Stimulated activated CD4-positive, alpha-beta T cell treated with anti-CD3 and anti-CD28 coated beads, Interleukin-15, amount 100 ng/mL, for 1 hour (primary cell): ENCODE measurements around the gene PDE6H.

ENCODE experiments used
- DNase-seq, 2 donors: peaks; one replicate each; pipeline ENCODE4 v3.0.0-alpha.2; 2020; ENCODE audit warnings: low read depth in 1 of 2, low spot score in 1 of 2

Gene PDE6H

GRCh38 chr12:14968478-14968877 is 4.4 kb upstream of the PDE6H start:
- no peak for DNase-seq

DNA sequence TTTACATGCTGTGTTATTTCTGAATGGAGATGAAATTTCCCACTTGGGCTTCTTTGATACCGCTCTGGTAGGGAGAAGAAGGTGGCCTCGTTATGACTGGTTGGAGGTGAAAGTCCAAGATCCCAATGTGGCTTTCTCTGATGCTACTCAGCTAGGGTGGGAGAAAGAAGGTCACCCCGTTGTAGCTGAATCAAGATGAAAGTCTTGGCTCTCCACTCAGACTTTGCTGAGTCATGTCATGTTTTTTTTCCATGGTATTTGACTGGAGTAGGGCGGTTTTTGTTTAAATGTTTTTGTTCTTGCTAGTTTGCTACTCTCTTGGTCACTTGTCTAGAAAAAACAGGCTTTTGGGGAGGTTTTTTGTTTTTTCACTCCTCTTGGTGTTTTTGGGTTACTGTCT is 2.4 kb upstream of the PDE6H start:
- DNase-seq: no peak

DNA sequence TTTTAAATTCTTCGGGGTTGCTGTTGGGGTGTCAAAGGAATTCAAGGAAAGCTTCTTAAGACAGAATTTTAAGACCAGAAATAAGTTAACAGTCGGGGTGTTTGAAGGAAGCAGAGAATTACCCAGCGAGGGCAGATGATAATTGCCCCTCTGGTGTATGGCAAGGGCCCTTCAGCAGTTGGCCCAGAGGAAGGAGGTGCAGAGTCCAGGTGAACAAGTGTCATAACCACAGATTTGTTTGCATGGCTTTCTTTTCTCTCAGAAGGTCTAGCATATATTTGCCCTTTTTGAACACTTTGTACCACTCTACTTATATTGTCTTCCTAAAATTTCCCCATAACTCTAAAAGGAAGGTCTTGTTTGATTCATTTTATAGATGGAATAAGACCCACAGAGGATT is 1.8 kb downstream of the PDE6H start:
- DNase-seq: no peak

- no peak for DNase-seq
Measured at GRCh38 chr12:14975457-14975856, 2.6 kb downstream of the PDE6H start.

- no peak for DNase-seq
Measured at GRCh38 chr12:14976658-14977057, 3.8 kb downstream of the PDE6H start.

- DNase-seq: no peak
Measured at GRCh38 chr12:14979468-14979867, 6.6 kb downstream of the PDE6H start.

- no peak for DNase-seq
Measured at GRCh38 chr12:14981049-14981448, 8.2 kb downstream of the PDE6H start.

DNA sequence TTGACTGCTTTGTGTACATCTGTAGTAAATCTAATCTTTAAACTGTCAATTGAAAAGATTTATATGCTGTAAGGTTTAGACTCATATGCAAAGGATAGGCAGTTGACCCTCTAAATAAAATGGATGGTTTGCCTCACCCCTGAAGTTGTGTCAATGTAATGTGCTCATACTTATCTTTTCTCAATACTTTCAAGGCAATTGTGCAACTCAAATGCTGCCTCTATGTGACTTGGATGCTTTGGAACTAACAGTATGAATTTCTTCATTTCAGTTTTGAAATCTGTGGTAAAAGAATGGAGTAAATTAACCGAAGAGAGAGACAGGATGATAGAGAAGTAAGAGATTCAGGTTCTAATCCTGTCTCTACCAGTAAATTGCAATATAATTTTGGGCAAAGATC is 9.7 kb downstream of the PDE6H start:
- DNase-seq: no peak

- DNase-seq: no peak
Measured at GRCh38 chr12:14982991-14983390, 10.1 kb downstream of the PDE6H start.

DNA sequence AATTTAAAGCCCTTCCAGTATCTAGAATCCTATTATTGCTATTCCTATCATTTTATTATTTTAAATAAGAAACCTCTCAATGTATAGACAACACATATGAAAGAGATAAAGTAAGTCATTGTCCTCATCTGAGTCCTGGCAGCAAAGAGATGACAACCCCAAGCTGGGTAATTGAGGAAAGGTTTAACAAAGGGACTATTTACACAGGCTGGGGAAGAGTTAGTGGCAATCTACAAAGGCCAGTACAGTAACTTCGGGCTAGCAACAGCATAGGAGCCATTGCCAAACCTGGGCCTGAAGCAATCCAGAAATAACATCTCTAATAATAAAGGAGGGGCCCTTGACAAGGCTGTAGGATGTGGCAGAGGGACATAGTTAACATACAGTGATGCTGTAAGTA is 11.2 kb downstream of the PDE6H start:
- no peak for DNase-seq

- no peak for DNase-seq
Measured at GRCh38 chr12:14984766-14985285, 12.0 kb downstream of the PDE6H start.

- DNase-seq: no peak
Measured at GRCh38 chr12:14986449-14986848, 13.6 kb downstream of the PDE6H start.

- DNase-seq: no peak
Measured at GRCh38 chr12:14988035-14988434, 15.2 kb downstream of the PDE6H start.

DNA sequence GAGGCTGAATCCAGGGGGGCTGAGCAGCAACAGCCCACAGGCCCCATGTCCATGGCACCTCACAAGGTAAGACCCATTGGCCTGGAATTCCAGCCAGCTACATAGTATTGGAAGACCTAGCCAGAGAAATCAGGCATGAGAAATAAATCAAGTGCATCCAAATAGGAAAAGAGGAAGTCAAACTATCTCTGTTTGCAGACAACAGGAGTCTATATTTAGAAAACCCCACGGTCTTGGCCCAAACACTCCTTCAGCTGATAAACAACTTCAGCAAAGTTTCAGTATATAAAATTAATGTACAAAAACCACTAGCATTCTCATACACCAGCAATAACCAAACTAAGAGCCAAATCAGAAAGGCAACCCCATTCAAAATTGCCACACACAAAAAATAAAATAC is 16.9 kb downstream of the PDE6H start:
- DNase-seq: no peak

- DNase-seq: no peak
Measured at GRCh38 chr12:14991069-14991468, 18.2 kb downstream of the PDE6H start.

DNA sequence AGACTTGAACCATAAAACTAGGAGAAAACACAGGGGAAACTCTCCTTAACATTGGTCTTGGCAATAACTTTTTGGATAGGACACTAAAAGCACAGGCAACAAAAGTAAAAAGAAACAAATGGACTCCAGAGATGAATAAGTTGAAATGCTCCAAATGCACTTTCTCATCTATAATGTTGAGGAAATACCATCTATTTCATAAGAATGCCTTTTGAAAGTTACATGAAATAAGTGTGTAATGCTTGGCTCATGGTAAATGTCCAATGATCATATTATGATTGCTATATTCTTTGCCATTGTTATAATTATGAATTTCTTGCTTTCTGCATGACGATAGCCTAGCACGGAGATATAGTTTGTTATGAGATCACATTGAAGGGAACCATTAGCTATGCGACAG is 19.8 kb downstream of the PDE6H start:
- DNase-seq: no peak

DNA sequence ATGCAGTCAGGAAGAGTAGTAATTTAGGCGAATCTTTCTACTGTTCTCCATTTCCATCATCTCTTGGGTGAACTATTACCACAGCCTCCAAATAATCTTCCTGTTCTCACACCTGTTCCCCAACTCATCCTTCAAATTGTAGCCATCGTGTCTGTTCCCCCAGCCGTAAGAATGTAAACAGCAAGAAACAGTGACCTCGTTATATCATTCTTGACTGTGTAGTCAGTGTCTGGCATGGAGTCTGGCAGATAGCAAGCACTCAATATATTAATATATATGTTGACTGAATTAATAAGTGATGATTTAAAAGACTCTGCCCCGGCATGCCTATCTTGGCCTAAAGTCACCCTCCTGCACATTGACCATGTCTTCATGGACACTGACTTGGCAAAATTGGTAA is 20.3 kb downstream of the PDE6H start:
- no peak for DNase-seq

GRCh38 chr12:14993537-14994266 is 20.9 kb downstream of the PDE6H start:
- no peak for DNase-seq

DNA sequence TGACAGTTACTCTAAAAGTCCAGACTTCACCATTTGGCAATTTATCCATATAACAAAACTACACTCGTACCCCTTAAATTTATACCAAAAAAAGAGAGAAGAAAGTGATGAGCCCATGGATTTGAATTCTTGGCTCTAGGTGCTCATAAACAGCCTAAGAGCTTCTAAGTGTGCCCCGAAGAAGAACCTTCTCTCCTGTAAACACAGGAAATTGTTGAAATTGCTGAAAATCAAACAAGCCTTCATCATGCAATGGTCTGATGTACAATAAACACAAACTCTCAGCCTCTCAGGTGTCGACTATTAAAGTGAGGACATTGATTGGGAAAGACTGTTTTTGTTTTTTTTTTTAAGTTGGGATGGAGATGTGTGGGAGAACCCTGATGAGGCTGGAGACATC is 21.8 kb downstream of the PDE6H start:
- DNase-seq: no peak

- no peak for DNase-seq
Measured at GRCh38 chr12:14995583-14996425, 23.0 kb downstream of the PDE6H start.

DNA sequence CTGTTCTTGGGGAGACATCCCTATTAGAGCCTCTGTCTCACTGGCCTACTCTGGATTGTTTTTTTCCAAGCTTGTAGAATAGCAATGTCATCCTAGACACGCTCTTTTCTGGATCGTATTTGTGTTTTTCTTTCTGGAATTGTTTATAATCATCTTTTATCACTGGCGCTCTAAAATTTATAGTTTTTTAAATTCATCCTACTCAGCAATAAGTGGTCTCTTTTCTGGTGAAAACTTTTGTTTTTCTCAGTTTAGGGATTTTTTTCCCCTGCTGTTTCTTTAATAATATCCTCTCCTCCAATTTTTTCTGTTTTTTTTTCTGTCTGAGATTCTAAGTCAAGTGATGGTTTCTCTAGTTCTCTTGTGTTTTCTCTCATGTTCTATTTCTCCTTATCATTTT is 25.2 kb downstream of the PDE6H start:
- no peak for DNase-seq

- no peak for DNase-seq
Measured at GRCh38 chr12:14999021-14999694, 26.3 kb downstream of the PDE6H start.
